Neuronal stem cell (in vitro differentiated cells): ENCODE data around the gene ATP8A2. TPM values are rescaled to one million over a fixed set of nuclear protein-coding genes. Genes with fewer than 3 reads are reported as not detected.
"Not testable (repeated sequence)": the region's sequence is repeated elsewhere in the genome, so short reads cannot be mapped to it uniquely, and the experiment has no call there.

Source experiments
- DNase-seq: peaks from one replicate; pipeline ENCODE4 v3.0.0-alpha.2; 2013; ENCODE audit warnings: low spot score
- H2AFZ ChIP-seq: one replicate; pipeline ENCODE4 v1.6.1; 2013; ENCODE audit warnings: mild to moderate bottlenecking, low read length, inconsistent platforms
- H2AK5ac ChIP-seq: 2 replicates; pipeline ENCODE4 v1.6.1; 2013; ENCODE audit warnings: low read depth, mild to moderate bottlenecking, inconsistent platforms, low read length, moderate library complexity, mixed read lengths
- H2BK120ac ChIP-seq: 2 replicates; pipeline ENCODE4 v1.6.1; 2013; ENCODE audit warnings: low read depth, mild to moderate bottlenecking, inconsistent platforms, low read length, moderate library complexity, mixed read lengths
- H2BK12ac ChIP-seq: one replicate; pipeline ENCODE4 v1.6.1; 2013; ENCODE audit warnings: low read length, inconsistent platforms
- H2BK15ac ChIP-seq: 2 replicates; pipeline ENCODE4 v1.6.1; 2013; ENCODE audit warnings: mild to moderate bottlenecking, low read length, inconsistent platforms, mixed read lengths
- H2BK5ac ChIP-seq: one replicate; pipeline ENCODE4 v1.6.1; 2013; ENCODE audit warnings: inconsistent platforms, mild to moderate bottlenecking, low read length, moderate library complexity
- H3K14ac ChIP-seq: one replicate; pipeline ENCODE4 v1.6.1; 2013; ENCODE audit warnings: low read length, inconsistent platforms
- H3K18ac ChIP-seq: 2 replicates; pipeline ENCODE4 v1.6.1; 2013; ENCODE audit warnings: low read length, inconsistent platforms
- H3K23ac ChIP-seq: 2 replicates; pipeline ENCODE4 v1.6.1; 2013; ENCODE audit warnings: low read depth, mild to moderate bottlenecking, mixed read lengths, low read length, inconsistent platforms; ENCODE audit not compliant: poor library complexity
- H3K27ac ChIP-seq: replicated peaks from 3 replicates; pipeline ENCODE4 v1.5.1; 2013; ENCODE audit warnings: low read length, inconsistent platforms
- H3K27me3 ChIP-seq, 3 experiments: 2 replicates each; pipeline ENCODE4 v1.6.1; 2013; ENCODE audit warnings: low read length in 3 of 3, mild to moderate bottlenecking in 2 of 3, inconsistent platforms in 1 of 3, low read depth in 1 of 3, mixed read lengths in 1 of 3, moderate library complexity in 1 of 3; ENCODE audit not compliant: control insufficient read depth in 3 of 3, insufficient read depth in 3 of 3
- H3K36me3 ChIP-seq, 2 donors: replicated peaks in 1 of 2; 2 replicates each; pipeline ENCODE4 v1.6.1; 2013; ENCODE audit warnings: low read length in 2 of 2; ENCODE audit not compliant: control insufficient read depth in 2 of 2, insufficient read depth in 2 of 2
- H3K4ac ChIP-seq: 2 replicates; pipeline ENCODE4 v1.6.1; 2013; ENCODE audit warnings: inconsistent platforms, mild to moderate bottlenecking, low read length, moderate library complexity
- H3K4me1 ChIP-seq, 2 donors: 1 replicate in 1 of 2; 2 replicates in 1 of 2; pipeline ENCODE4 v1.6.1; 2013; ENCODE audit warnings: low read length in 2 of 2, low read depth in 1 of 2; ENCODE audit not compliant: control insufficient read depth in 2 of 2, insufficient read depth in 1 of 2
- H3K4me2 ChIP-seq: one replicate; pipeline ENCODE4 v1.6.1; 2013; ENCODE audit warnings: mild to moderate bottlenecking, low read length, inconsistent platforms; ENCODE audit not compliant: insufficient read depth, poor library complexity, severe bottlenecking
- H3K4me3 ChIP-seq, 2 donors: 2 replicates each; pipeline ENCODE4 v1.5.1; 2013; ENCODE audit warnings: low read length in 2 of 2, mild to moderate bottlenecking in 2 of 2, inconsistent platforms in 1 of 2, moderate library complexity in 1 of 2
- H3K79me1 ChIP-seq: one replicate; pipeline ENCODE4 v1.6.1; 2013; ENCODE audit warnings: low read depth, mild to moderate bottlenecking, inconsistent platforms, low read length, moderate library complexity
- H3K9ac ChIP-seq: one replicate; pipeline ENCODE4 v1.6.1; 2013; ENCODE audit warnings: mild to moderate bottlenecking, low read depth, low read length, inconsistent platforms; ENCODE audit not compliant: poor library complexity
- H3K9me3 ChIP-seq, 2 donors: replicated peaks in 1 of 2; 2 replicates each; pipeline versions ENCODE3 to v1.6.1; 2013; ENCODE audit warnings: low read length in 2 of 2, mild to moderate bottlenecking in 2 of 2, inconsistent platforms in 1 of 2, low read depth in 1 of 2, mixed read lengths in 1 of 2, moderate library complexity in 1 of 2; ENCODE audit not compliant: control insufficient read depth in 2 of 2, insufficient read depth in 1 of 2
- H4K8ac ChIP-seq: one replicate; pipeline ENCODE4 v1.6.1; 2013; ENCODE audit warnings: low read depth, mild to moderate bottlenecking, inconsistent platforms, low read length, moderate library complexity
- H4K91ac ChIP-seq: one replicate; pipeline ENCODE4 v1.6.1; 2013; ENCODE audit warnings: low read length, low read depth, mild to moderate bottlenecking, inconsistent platforms; ENCODE audit not compliant: poor library complexity
- WGBS, 2 donors: extraction: QIAGEN DNeasy Blood & Tissue Kit; methylation state at CpG; one replicate each; pipeline ENCODE4 v1.1.7; 2013; ENCODE audit warnings: missing lambda C conversion rate in 2 of 2, mixed read lengths in 1 of 2; ENCODE audit not compliant: insufficient read length in 2 of 2, insufficient replicate concordance in 1 of 2; ENCODE audit errors: extremely low coverage in 2 of 2; 5-methylcytosine and 5-hydroxymethylcytosine counted together
- small RNA-seq: library from polyadenylated mRNA; stranded (forward); fragments of <200 nt; extraction: miRNeasy Mini kit (QIAGEN cat#:217004); gene quantifications from one replicate; pipeline ENCODE3, GENCODE V24; 2013; ENCODE audit not compliant: insufficient read depth

ATP8A2 gene

DNA sequence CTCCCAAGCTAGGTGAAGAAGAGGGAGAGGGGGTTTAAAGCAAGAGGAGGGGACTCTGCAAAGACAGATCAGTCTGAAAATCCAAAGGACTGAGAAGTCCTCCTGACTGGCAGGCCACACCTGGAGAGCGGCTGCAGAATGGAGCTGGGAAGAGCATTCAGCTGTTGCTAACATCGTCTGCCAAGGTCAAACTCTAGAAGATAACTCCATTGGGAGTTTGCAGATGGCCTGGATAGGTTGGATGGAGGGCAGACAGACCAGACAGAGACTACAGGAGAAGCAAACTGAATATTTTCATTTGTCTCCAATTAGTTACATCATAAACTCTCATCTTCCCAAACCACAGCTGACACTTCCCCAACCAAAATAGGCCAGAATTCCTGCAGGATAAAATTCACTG lies 699.9 kb downstream of the ATP8A2 start:
- Histone ChIP-seq H3K4me2 (no peak overlapping the region), H2BK120ac (no peak overlapping the region), H3K4me3 (no peak overlapping the region), H3K36me3 (no peaks in the 10 kb centered on the region), H3K79me1 (no peaks in the 10 kb centered on the region), H2BK5ac (no peak overlapping the region), H3K27ac (no peak overlapping the region), H2BK12ac (no peak overlapping the region), H4K91ac (no peak overlapping the region), H3K9me3 (no peaks in the 10 kb centered on the region), H2AFZ (no peak overlapping the region), H4K8ac (no peak overlapping the region), H2BK15ac (no peak overlapping the region), H3K4me1 (no peaks in the 10 kb centered on the region), H3K18ac (no peak overlapping the region), H3K4ac (no peak overlapping the region), H3K23ac (no peak overlapping the region), H3K27me3 (no peaks in the 10 kb centered on the region), H2AK5ac (no peak overlapping the region), H3K9ac (no peak overlapping the region), H3K14ac (no peak overlapping the region)
- no CpG with 5 or more reads among the region's 2 CpGs for WGBS, 2 donors
- no peak for DNase-seq

- not testable (repeated sequence) for H2BK120ac ChIP-seq, H4K8ac ChIP-seq, H3K9me3 ChIP-seq, H3K27me3 ChIP-seq, H2BK5ac ChIP-seq, H3K4me2 ChIP-seq, H3K23ac ChIP-seq, H3K4ac ChIP-seq, H3K36me3 ChIP-seq, H3K9ac ChIP-seq, H3K4me3 ChIP-seq, H3K14ac ChIP-seq, H2AK5ac ChIP-seq, H4K91ac ChIP-seq, H2BK12ac ChIP-seq, H3K4me1 ChIP-seq, H2AFZ ChIP-seq, H3K79me1 ChIP-seq, H3K18ac ChIP-seq, H2BK15ac ChIP-seq, DNase-seq, H3K27ac ChIP-seq
- no CpG with 5 or more reads among the region's 7 CpGs for WGBS, 2 donors
Observed at GRCh38 chr13:26072335-26072734, 700.6 kb downstream of the ATP8A2 start.

DNA sequence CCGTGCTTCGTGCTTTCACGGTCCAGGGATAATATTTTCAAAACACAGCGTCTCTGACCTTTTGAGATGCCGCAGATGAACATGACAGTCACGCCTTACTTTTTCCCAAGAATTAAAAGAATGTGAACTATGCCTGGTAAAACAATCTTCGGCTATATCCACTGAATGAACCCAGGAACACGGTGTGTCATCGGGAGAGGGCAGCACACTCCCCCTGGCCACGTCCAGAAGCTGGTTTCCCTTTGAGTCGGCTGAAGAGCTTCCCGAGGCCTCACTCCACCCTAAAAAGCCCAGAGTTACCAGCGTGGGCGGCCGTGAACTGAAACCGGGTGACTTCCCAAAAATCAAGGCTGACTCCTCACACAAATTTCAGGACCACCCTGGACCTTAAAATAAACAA lies 702.9 kb downstream of the ATP8A2 start:
- no peak overlapping the region for H2BK15ac ChIP-seq
- H3K4me2 ChIP-seq, result no peak overlapping the region
- DNase-seq, result no peak
- H3K9ac ChIP-seq, result no peak overlapping the region
- no peak overlapping the region for H2BK12ac ChIP-seq
- H2BK5ac ChIP-seq, result no peak overlapping the region
- no peaks in the 10 kb centered on the region for H3K36me3 ChIP-seq
- H2AK5ac ChIP-seq, result no peak overlapping the region
- H3K79me1 ChIP-seq, result no peaks in the 10 kb centered on the region
- WGBS, 2 donors, result no CpG with 5 or more reads among the region's 16 CpGs
- H4K91ac ChIP-seq, result no peak overlapping the region
- no peak overlapping the region for H4K8ac ChIP-seq
- H3K18ac ChIP-seq, result no peak overlapping the region
- no peaks in the 10 kb centered on the region for H3K4me1 ChIP-seq
- H3K23ac ChIP-seq, result no peak overlapping the region
- no peak overlapping the region for H3K14ac ChIP-seq
- no peak overlapping the region for H3K27ac ChIP-seq
- no peak overlapping the region for H2AFZ ChIP-seq
- no peak overlapping the region for H2BK120ac ChIP-seq
- no peak overlapping the region for H3K4me3 ChIP-seq
- no peaks in the 10 kb centered on the region for H3K9me3 ChIP-seq
- H3K27me3 ChIP-seq, result no peaks in the 10 kb centered on the region
- H3K4ac ChIP-seq, result no peak overlapping the region

Small RNAs within 50 kb of the gene (small RNA-seq; reads per million reads assigned to genes)
- gene RN7SL741P, result not detected
- gene RNU6-78P, result not detected
- not detected for gene RNY1P3
